B cell (primary cell): ENCODE data around the gene USE1.

Source experiments
- CTCF ChIP-seq: fragments of 200-600 bp; IDR thresholded peaks from one replicate; pipeline ENCODE4 v1.8.0; 2022; ENCODE audit warnings: antibody characterized with exemption, mild to moderate bottlenecking
- EZH2 ChIP-seq: IDR thresholded peaks from 2 replicates; pipeline ENCODE4 v1.6.1; 2012; ENCODE audit warnings: borderline replicate concordance, low read depth, mild to moderate bottlenecking, moderate library complexity, low read length; ENCODE audit not compliant: insufficient read depth, poor library complexity, severe bottlenecking

GRCh38 chr19:17240062-17240752 lies 25.1 kb downstream of the USE1 start:
- TF ChIP-seq CTCF = no peak
- no peak for TF ChIP-seq EZH2
